ENCODE measurements around the gene SYCP2.

- TF ChIP-seq MAX (IDR thresholded peaks at IDR 0.05) (no peak), TAF1 (IDR thresholded peaks at IDR 0.05; ENCODE audit: low read depth, low read length) (no peak)
Measured at GRCh38 chr20:59958626-59959025, 25.2 kb upstream of the SYCP2 start.

Data from H1 (cell line).